GM12801 (cell line): ENCODE results near the gene SAMMSON.

Experiments used
- TF ChIP-seq, protein P1 (sequence below): IDR thresholded peaks from one replicate; pipeline ENCODE4 v1.5.1; 2011; ENCODE audit warnings: control low read depth; ENCODE audit not compliant: insufficient read length; ENCODE audit errors: extremely low read depth

Gene SAMMSON

GRCh38 chr3:70069557-70069956, 70.0 kb downstream of the SAMMSON start:
- TF ChIP-seq, protein P1, sequence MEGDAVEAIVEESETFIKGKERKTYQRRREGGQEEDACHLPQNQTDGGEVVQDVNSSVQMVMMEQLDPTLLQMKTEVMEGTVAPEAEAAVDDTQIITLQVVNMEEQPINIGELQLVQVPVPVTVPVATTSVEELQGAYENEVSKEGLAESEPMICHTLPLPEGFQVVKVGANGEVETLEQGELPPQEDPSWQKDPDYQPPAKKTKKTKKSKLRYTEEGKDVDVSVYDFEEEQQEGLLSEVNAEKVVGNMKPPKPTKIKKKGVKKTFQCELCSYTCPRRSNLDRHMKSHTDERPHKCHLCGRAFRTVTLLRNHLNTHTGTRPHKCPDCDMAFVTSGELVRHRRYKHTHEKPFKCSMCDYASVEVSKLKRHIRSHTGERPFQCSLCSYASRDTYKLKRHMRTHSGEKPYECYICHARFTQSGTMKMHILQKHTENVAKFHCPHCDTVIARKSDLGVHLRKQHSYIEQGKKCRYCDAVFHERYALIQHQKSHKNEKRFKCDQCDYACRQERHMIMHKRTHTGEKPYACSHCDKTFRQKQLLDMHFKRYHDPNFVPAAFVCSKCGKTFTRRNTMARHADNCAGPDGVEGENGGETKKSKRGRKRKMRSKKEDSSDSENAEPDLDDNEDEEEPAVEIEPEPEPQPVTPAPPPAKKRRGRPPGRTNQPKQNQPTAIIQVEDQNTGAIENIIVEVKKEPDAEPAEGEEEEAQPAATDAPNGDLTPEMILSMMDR: no peak

DNA sequence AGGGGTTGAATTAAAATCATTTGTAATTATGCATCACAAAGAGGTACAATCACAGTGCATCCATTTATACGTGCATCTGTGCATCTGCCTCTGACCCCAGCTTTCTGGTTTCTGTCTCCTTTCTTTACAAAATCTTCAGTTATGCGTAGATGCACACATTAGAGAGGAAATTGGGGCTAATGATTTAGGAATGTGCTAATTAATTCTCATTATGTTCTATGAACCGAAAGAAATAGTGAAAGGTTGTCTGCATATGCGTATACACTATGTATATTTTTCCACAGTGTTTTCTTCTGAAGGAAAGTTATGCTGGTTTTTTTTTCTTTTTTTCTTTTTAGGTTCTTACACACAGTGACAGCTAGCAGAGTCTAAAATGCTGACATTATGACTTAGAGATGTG, 71.6 kb downstream of the SAMMSON start:
- TF ChIP-seq, protein P1: no peak

DNA sequence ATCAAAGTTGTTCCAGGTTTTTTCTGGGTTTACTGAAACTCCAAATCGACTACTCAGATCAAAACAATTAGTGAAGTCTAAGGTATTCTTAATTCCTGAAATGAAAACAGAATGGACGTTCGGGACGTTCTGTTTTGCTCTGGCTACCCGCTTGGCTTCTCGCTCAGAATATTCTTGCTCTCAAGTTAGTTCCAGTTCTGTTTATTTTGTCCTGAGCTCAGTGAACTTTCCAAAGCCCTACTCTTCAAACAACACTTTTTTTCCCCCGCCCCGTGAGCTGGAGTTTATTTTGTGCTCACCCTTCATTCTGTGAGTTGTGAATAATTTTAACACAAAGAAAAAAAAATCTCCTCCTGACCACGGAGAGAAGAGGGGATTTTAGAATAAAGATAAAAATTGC, 72.6 kb downstream of the SAMMSON start:
- TF ChIP-seq, protein P1: no peak

- TF ChIP-seq, protein P1: no peak
Measured at GRCh38 chr3:70072754-70073153, 73.2 kb downstream of the SAMMSON start.

GRCh38 chr3:70075101-70075500, 75.6 kb downstream of the SAMMSON start:
- TF ChIP-seq, protein P1: no peak

GRCh38 chr3:70076396-70076795, 76.9 kb downstream of the SAMMSON start:
- TF ChIP-seq, protein P1: no peak

DNA sequence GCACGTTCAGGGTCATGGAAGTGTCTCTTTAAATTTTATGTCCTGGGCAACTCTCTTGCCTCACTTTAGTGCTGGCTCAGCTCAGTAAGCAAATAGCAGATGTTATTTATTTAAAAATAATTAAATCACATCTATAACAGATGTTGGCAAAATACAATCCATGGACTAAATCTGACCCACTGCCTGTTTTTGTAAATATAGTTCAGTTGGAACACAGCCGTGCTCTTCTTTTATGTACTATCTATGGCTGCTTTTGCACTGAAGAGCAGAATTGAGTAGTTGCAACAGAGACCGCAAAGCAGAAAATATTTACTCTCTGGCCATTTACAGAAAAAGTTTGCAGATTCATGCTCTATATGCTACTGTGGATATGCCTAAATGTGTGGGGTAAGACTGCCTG, 79.2 kb downstream of the SAMMSON start:
- TF ChIP-seq, protein P1: no peak

DNA sequence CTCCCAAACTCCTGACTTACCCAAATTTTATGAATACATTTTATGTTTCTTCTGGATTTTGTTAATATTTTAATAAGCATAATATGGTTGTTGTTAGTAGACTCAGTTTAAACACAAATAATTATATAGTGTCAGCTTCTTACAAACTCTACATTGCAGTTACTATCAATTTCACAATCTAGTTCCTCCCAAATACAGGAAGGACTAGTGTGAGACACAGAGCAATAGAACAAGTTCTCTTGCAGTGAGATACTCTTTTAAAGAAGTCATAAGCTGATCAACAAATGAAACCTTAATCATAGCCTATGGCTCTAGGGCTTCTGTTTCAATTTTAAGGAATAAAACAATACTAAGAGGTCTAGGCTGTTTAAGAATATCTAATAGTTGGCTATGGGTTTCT, 86.1 kb downstream of the SAMMSON start:
- TF ChIP-seq, protein P1: no peak
